ENCODE data around the gene OGFOD1. TPM values are rescaled to one million over a fixed set of nuclear protein-coding genes. Genes with fewer than 3 reads are reported as not detected.

The OGFOD1 gene
- total and polyA plus RNA-seq, 2 donors (not counting 1 experiment from before 2014, with no cell fraction given) = 54.7 to 101 TPM

DNA sequence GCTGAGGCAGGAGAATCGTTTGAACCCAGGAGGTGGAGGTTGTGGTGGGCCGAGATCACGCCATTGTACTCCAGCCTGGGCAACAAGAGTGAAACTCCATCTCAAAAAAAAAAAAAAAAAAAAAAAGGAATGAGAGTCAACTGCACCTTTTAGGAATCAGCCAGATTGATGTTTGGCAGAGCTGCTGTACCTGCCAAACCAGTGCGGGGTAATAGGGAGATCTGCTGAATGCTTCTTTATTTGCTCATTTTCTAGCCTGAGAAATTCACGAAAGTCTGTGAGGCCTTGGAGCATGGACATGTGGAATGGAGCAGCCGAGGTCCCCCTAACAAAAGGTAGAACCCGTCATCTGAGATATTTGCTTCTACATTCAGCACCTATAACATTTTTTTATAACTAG, 18.4 kb downstream of the OGFOD1 start:
- DNase-seq (ENCODE audit: low read depth in 2 of 2) = no peak
- H3K36me3 ChIP-seq (ENCODE audit: control insufficient read depth, insufficient read depth, low read length) = peaks cover 19% of the 10 kb centered on the region
- H3K27me3 ChIP-seq (ENCODE audit: control insufficient read depth, insufficient read depth, low read length) = no peaks in the 10 kb centered on the region
- no peak overlapping the region for H3K4me2 ChIP-seq (ENCODE audit: extremely low read depth, insufficient read depth, low read length)
- H3K79me2 ChIP-seq (ENCODE audit: control insufficient read depth, insufficient read depth, low read length) = no peaks in the 10 kb centered on the region
- H2AFZ ChIP-seq (ENCODE audit: low read length) = no peak overlapping the region
- H3K9me3 ChIP-seq (ENCODE audit: control insufficient read depth, insufficient read depth, low read depth, low read length) = no peaks in the 10 kb centered on the region
- H4K20me1 ChIP-seq (ENCODE audit: control insufficient read depth, extremely low read depth, insufficient read depth, low read length) = no peaks in the 10 kb centered on the region
- no peak for TF ChIP-seq EZH2 (IDR thresholded peaks at IDR 0.05; ENCODE audit: low read length, missing control alignments)
- TF ChIP-seq, protein P1, sequence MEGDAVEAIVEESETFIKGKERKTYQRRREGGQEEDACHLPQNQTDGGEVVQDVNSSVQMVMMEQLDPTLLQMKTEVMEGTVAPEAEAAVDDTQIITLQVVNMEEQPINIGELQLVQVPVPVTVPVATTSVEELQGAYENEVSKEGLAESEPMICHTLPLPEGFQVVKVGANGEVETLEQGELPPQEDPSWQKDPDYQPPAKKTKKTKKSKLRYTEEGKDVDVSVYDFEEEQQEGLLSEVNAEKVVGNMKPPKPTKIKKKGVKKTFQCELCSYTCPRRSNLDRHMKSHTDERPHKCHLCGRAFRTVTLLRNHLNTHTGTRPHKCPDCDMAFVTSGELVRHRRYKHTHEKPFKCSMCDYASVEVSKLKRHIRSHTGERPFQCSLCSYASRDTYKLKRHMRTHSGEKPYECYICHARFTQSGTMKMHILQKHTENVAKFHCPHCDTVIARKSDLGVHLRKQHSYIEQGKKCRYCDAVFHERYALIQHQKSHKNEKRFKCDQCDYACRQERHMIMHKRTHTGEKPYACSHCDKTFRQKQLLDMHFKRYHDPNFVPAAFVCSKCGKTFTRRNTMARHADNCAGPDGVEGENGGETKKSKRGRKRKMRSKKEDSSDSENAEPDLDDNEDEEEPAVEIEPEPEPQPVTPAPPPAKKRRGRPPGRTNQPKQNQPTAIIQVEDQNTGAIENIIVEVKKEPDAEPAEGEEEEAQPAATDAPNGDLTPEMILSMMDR (conservative IDR thresholded peaks at IDR 0.05 in 1 of 2, IDR thresholded peaks at IDR 0.05 in 1 of 2; ENCODE audit: low read depth in 1 of 2, low read length in 2 of 2) = no peak
- no peak overlapping the region for H3K27ac ChIP-seq (ENCODE audit: insufficient read depth, low read length)
- no peaks in the 10 kb centered on the region for H3K4me1 ChIP-seq (ENCODE audit: control insufficient read depth, extremely low read depth, insufficient read depth, low read length)
- H3K4me3 ChIP-seq (replicated peaks in 1 of 4; ENCODE audit: control extremely low read depth in 1 of 4, insufficient read depth in 1 of 4, low read depth in 3 of 4, low read length in 4 of 4) = no peak overlapping the region
- H3K9ac ChIP-seq (ENCODE audit: insufficient read depth, low read length) = no peak overlapping the region

DNA sequence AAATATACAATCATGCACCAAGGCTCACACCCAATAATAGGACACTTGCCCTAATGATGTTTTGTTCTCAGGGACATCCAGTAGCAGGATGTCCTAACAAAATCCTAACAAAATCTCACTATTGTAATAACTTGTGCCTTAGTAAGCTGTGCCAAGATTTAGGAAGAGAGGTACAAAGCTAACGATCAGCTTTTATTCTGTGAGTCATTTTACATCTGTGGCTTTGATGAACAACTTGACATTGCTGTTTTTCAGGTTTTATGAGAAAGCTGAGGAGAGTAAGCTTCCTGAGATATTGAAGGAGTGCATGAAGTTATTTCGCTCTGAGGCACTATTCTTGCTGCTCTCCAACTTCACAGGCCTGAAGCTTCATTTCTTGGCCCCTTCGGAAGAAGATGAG, 18.9 kb downstream of the OGFOD1 start:
- H3K36me3 ChIP-seq (ENCODE audit: control insufficient read depth, insufficient read depth, low read length) = peaks cover 20% of the 10 kb centered on the region
- H3K9ac ChIP-seq (ENCODE audit: insufficient read depth, low read length) = no peak overlapping the region
- H3K4me1 ChIP-seq (ENCODE audit: control insufficient read depth, extremely low read depth, insufficient read depth, low read length) = no peaks in the 10 kb centered on the region
- DNase-seq (ENCODE audit: low read depth in 2 of 2) = no peak
- H4K20me1 ChIP-seq (ENCODE audit: control insufficient read depth, extremely low read depth, insufficient read depth, low read length) = no peaks in the 10 kb centered on the region
- H3K9me3 ChIP-seq (ENCODE audit: control insufficient read depth, insufficient read depth, low read depth, low read length) = no peaks in the 10 kb centered on the region
- no peak overlapping the region for H3K27ac ChIP-seq (ENCODE audit: insufficient read depth, low read length)
- H3K4me2 ChIP-seq (ENCODE audit: extremely low read depth, insufficient read depth, low read length) = no peak overlapping the region
- no peak for TF ChIP-seq EZH2 (IDR thresholded peaks at IDR 0.05; ENCODE audit: low read length, missing control alignments)
- TF ChIP-seq, protein P1 (conservative IDR thresholded peaks at IDR 0.05 in 1 of 2, IDR thresholded peaks at IDR 0.05 in 1 of 2; ENCODE audit: low read depth in 1 of 2, low read length in 2 of 2) = no peak
- no peaks in the 10 kb centered on the region for H3K27me3 ChIP-seq (ENCODE audit: control insufficient read depth, insufficient read depth, low read length)
- H3K4me3 ChIP-seq (replicated peaks in 1 of 4; ENCODE audit: control extremely low read depth in 1 of 4, insufficient read depth in 1 of 4, low read depth in 3 of 4, low read length in 4 of 4) = no peak overlapping the region
- H2AFZ ChIP-seq (ENCODE audit: low read length) = no peak overlapping the region
- H3K79me2 ChIP-seq (ENCODE audit: control insufficient read depth, insufficient read depth, low read length) = no peaks in the 10 kb centered on the region

DNA sequence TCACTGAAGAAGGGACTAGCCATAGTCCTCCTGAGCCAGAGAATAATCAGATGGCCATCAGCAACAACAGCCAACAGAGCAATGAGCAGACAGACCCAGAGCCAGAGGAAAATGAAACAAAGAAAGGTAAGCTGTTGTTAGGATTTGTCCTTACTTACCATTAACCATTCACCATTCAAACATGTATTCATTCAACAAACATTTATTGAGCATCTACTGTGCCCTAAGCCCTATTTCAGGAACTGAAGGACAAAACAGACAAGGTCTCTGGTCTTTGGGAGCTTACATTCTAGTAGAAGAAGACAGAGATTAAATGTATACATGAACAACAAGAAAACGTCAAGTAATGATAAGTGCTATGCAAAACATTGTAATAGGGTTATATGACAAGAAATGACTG, 19.3 kb downstream of the OGFOD1 start:
- Histone ChIP-seq H3K4me2 (ENCODE audit: extremely low read depth, insufficient read depth, low read length) (no peak overlapping the region), H3K9me3 (ENCODE audit: control insufficient read depth, insufficient read depth, low read depth, low read length) (no peaks in the 10 kb centered on the region), H3K79me2 (ENCODE audit: control insufficient read depth, insufficient read depth, low read length) (no peaks in the 10 kb centered on the region), H3K27me3 (ENCODE audit: control insufficient read depth, insufficient read depth, low read length) (no peaks in the 10 kb centered on the region), H3K4me3 (replicated peaks in 1 of 4; ENCODE audit: control extremely low read depth in 1 of 4, insufficient read depth in 1 of 4, low read depth in 3 of 4, low read length in 4 of 4) (no peak overlapping the region), H4K20me1 (ENCODE audit: control insufficient read depth, extremely low read depth, insufficient read depth, low read length) (no peaks in the 10 kb centered on the region), H2AFZ (ENCODE audit: low read length) (no peak overlapping the region), H3K9ac (ENCODE audit: insufficient read depth, low read length) (no peak overlapping the region), H3K4me1 (ENCODE audit: control insufficient read depth, extremely low read depth, insufficient read depth, low read length) (no peaks in the 10 kb centered on the region), H3K27ac (ENCODE audit: insufficient read depth, low read length) (no peak overlapping the region), H3K36me3 (ENCODE audit: control insufficient read depth, insufficient read depth, low read length) (peaks cover 21% of the 10 kb centered on the region)
- DNase-seq (ENCODE audit: low read depth in 2 of 2) = no peak
- TF ChIP-seq, protein P1 (conservative IDR thresholded peaks at IDR 0.05 in 1 of 2, IDR thresholded peaks at IDR 0.05 in 1 of 2; ENCODE audit: low read depth in 1 of 2, low read length in 2 of 2) = no peak
- no peak for TF ChIP-seq EZH2 (IDR thresholded peaks at IDR 0.05; ENCODE audit: low read length, missing control alignments)

Data from fibroblast of lung (primary cell).